NCI-H187 treated with DMSO at 0.1 percent for 48 hours (cell line): Measurements from ENCODE around the gene GSTM2.

Experiments
- DNase-seq: peaks from one replicate; lab custom pipeline; 2025; lab: John Stamatoyannopoulos, UW

The GSTM2 gene

DNA sequence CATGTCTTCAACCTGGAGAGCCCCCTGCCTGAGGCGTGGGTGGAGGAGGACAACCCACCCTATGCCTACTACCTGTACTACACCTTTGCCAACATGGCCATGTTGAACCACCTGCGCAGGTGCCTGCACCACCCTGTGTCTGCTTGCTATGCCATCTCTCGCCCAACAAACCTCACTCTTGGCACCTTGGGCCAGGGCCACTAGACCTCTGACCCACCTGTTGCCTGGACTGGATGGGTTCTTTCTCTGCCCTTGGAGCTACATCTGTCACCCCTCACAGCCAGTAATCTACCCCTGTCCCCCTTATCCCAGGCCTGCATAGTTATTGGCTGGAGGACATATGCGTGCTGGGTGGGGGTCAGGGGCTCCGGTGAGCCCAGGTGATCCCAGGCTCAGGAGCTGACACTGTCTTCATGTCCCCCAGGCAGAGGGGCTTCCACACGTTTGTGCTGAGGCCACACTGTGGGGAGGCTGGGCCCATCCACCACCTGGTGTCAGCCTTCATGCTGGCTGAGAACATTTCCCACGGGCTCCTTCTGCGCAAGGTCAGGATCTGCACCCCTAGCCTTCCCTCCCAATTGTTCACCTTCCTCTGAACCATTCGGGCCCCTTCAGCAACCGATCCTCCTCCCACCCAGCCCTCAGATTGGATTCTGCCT lies 38.4 kb upstream of the GSTM2 start:
- DNase-seq: no peak

DNA sequence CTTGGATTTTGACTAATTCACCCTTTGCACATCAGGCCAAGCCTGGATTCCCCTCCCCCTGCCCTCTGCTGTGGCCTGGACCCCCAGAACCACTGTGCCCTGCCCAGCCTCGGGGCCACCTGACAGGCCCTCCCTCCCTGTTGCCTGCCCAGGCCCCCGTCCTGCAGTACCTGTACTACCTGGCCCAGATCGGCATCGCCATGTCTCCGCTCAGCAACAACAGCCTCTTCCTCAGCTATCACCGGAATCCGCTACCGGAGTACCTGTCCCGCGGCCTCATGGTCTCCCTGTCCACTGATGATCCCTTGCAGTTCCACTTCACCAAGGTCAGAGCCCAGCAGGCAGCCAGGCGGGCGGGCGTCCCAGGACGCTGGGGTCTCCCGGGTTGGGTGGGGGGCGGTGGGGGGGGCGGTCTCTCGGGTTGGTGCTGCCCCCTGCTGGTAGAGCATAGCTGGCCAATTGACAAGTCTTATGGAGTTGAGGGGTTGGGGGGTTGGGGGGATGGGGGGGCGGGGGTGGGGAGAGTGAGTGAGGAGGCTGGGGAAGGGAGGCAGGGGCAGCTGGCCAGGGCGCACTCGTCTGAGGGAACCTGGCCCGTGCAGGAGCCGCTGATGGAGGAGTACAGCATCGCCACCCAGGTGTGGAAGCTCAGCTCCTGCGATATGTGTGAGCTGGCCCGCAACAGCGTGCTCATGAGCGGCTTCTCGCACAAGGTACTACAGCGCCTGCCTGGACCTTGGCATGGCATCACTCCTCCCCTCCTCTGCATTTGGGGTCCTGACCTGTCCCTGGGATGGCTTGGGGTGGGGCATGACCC lies 37.6 kb upstream of the GSTM2 start:
- DNase-seq: no peak

GRCh38 chr1:109630898-109631512 lies 36.9 kb upstream of the GSTM2 start:
- DNase-seq: no peak

GRCh38 chr1:109631513-109632505 lies 36.0 kb upstream of the GSTM2 start:
- no peak for DNase-seq

GRCh38 chr1:109632671-109633346 lies 35.0 kb upstream of the GSTM2 start:
- peak; percentile 33 for DNase-seq

- DNase-seq: no peak
These were observed 33.6 kb upstream of the GSTM2 start for GRCh38 chr1:109634292-109634691.

DNA sequence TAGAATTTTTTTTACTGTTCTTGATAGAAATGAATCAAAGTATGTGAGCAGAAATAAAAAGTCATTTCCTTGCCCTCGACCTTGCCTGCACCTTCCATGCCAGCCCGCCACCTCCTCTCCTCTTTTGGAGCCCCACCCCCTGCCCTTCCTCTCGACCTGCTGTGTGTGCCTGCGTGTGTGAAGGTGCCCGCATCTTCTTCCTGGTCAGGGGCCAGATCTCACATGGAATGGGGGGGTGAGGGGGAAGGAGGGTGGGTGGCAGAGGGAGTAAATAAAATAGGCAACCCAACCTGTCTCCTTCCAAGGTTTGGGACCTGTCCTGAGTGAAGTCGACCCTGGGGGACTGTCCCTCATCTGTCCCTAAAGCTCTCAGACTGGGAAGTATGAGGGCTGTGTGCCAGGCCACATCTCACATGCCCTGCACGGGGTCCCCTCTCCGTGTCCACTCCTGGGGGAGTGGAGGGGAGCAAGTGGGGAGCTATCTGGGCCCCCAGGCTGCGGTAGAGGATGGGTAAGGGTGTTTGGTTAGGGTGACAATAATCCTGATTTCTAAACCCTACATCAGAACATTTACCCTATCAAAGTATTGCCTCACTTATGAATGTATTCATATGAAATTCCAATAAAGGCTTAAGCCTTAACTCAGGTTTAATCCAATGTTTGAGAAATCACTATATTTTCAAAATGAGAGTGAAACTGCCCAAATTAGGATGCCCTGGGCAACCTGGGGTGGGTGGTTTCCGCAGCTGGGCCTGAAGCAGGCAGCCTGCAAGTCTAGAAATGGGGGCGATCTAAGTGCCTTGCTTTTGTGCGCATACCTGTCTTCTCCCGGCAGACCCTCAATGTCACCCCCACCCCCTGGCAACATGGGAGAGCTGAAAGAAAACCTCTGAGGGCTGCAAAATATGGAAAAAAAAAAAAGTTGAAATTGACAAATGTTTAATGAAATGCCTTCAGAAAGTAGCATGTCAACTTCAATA lies 32.8 kb upstream of the GSTM2 start:
- no peak for DNase-seq

GRCh38 chr1:109635862-109636200 lies 32.0 kb upstream of the GSTM2 start:
- DNase-seq: no peak

DNA sequence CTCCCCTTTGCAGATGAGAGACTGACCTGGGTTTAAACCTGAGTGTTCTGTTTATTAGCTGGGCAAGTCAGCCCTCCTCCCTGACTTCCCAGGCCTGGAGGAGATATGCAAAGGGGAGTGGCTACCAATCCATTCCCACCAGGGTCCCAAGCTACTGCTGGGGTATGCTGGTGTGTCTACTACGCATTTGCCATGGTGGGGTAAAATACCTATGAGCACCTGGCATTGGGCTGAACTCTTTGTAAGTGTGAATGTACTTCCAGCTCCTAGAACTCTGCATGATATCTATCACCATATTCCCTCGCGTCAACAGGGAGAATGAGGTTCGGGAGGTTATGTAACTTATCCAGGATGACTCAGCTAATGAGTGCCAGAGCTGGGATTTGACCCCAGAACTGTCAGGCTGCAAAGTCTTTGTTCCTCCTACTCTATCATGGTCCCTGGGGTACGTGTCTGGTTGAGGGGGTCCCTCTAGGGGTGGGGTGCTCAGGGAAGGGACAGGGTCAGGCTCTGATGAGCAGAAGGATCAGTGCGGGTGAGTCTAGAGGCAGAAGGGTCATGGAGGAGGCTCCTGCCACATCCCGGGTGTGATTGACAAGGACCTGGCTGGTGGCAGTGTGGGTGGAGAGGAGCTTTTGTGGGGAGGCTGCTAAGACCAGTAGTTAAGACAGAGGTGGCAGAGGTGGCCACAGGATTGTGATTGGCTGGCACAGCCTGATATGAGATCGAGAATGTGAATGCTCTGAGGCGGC lies 31.5 kb upstream of the GSTM2 start:
- no peak for DNase-seq

DNA sequence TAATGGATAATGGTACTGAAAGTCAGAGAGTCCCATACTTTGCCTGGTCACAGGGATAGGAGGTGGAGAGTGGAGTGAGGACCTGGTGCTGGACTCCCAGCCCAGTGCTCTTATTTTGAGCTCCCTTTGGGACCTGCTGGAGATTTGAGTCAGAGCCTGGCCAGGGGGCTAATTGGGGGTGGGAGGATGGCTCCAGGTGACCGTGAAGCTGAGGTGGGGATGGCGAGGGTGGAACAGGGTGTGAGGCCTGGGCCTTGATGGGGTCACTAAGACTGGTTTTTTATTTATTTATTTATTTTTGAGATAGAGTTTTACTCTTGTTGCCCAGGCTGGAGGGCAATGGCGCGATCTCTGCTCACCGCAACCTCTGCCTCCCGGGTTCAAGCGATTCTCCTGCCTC lies 30.4 kb upstream of the GSTM2 start:
- DNase-seq: no peak

DNA sequence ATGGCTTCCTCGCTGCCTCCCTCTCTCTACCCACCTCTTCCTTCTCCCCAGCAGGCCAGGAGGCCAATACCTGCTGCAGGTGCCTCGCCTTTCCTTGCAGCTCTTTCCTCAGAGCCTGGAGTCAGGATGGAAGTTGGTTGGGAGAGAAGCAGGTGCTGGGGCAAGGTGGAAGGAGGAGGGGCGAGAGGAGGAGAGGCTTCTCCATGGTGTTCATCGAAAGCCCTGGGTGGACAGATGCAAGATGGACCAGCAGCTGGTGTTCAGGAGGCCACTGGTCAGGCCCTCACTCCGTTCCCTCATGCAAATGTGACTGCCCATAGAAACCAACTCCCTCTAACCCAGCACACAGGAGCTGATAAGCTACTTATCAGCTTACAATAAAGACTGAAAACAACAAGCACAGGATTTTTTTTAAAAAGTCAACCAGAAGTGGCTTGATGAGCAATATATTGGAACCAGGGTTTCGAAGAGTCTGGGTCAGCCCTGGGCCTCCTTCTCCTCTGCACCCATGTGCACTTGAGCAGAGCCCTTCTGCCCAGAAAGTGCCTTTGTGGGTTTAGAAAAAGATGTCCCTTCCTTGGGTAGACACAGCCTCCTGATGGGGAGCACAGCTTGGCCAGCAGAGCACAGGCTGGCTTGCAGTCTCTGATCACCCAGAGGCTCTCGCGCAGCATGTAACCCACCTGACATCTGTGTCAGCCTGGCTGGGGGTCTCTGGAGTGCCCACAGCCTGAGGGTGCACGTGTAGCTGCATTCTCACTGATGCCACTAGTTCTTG lies 28.6 kb upstream of the GSTM2 start:
- no peak for DNase-seq

DNA sequence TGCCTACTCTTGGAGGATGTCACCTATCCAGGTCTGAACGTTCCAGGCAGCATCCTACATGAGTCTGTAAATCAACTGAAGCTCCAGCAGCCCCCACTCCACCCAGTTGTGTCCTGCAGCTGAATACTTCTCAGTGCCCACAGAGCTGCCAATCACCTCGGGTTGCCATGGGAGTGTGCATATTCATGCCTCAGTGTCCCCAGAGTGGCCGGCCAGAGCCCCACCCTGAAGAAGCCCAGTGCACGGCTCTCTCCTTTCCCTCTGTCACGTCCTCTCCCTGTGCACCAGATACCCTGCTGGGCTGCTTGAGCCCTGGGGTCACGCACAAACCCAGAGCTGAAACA lies 28.0 kb upstream of the GSTM2 start:
- no peak for DNase-seq

- no peak for DNase-seq
These were observed 27.5 kb upstream of the GSTM2 start for GRCh38 chr1:109640285-109640865.

- DNase-seq: no peak
These were observed 26.6 kb upstream of the GSTM2 start for GRCh38 chr1:109641078-109641740.

DNA sequence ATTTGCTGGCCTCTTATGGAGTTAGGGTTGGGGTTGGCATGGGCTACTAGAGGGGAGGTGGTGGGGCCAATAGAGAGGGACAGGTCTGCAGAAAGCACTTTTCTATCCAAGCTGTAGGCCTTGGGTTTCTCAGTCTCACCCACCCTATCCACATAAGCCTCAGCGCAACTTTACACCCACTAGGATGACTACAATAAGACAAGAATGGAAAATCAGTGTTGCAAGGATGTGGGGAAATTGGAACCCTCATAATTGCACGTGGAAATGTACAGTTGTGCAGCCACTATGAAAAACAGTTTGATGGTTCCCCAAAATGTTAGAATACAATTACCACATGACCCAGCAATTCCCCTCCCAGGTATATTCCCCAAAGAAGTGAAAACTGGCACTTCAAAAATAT lies 26.0 kb upstream of the GSTM2 start:
- DNase-seq: no peak

DNA sequence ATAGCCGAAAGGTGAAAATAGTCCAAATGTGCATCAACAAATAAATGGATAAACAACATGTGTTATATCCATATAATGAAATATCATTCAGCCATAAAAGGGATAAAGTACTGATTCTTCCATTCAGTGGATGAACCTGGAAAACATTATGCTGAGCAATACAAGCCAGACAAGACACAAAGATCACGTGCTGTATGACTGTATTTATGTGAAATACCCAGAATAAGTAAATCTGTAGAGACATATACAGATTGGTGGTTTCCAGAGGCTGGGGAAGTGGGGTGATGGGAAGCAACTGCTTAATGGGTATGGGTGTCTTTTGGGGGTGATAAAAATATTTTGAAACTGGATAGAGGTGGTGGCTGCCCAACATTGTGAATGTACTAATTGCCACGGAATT lies 25.2 kb upstream of the GSTM2 start:
- no peak for DNase-seq

- peak; percentile 32 for DNase-seq
These were observed 24.2 kb upstream of the GSTM2 start for GRCh38 chr1:109643385-109644230.
